ENCODE data around the gene KRTAP5-11.
"Not testable (repeated sequence)": the region's sequence is repeated elsewhere in the genome, so short reads cannot be mapped to it uniquely, and the experiment has no call there.

Gene KRTAP5-11

GRCh38 chr11:71582309-71582895 is at the start of gene KRTAP5-11:
Gene KRTAP5-11, minus strand, starts transcription at chr11:71582875. Its CDS starts 38 bp downstream, at chr11:71582837.
- no peak for DNase-seq

GRCh38 chr11:71631551-71631950 is 48.9 kb upstream of the KRTAP5-11 start:
- DNase-seq: not testable (repeated sequence)

- DNase-seq: not testable (repeated sequence)
These were observed 47.4 kb upstream of the KRTAP5-11 start for GRCh38 chr11:71630071-71630470.

- DNase-seq: not testable (repeated sequence)
These were observed 46.3 kb upstream of the KRTAP5-11 start for GRCh38 chr11:71628943-71629342.

- DNase-seq: not testable (repeated sequence)
These were observed 40.6 kb upstream of the KRTAP5-11 start for GRCh38 chr11:71623226-71623625.

- DNase-seq: not testable (repeated sequence)
These were observed 39.9 kb upstream of the KRTAP5-11 start for GRCh38 chr11:71622561-71622960.

GRCh38 chr11:71615003-71615402 is 32.3 kb upstream of the KRTAP5-11 start:
- not testable (repeated sequence) for DNase-seq

- DNase-seq: not testable (repeated sequence)
These were observed 31.8 kb upstream of the KRTAP5-11 start for GRCh38 chr11:71614366-71614917.

GRCh38 chr11:71613931-71614330 is 31.3 kb upstream of the KRTAP5-11 start:
- DNase-seq: not testable (repeated sequence)

GRCh38 chr11:71611218-71611910 is 28.7 kb upstream of the KRTAP5-11 start:
- DNase-seq: not testable (repeated sequence)

- not testable (repeated sequence) for DNase-seq
These were observed 25.6 kb upstream of the KRTAP5-11 start for GRCh38 chr11:71608272-71608671.

- DNase-seq: not testable (repeated sequence)
These were observed 25.0 kb upstream of the KRTAP5-11 start for GRCh38 chr11:71607520-71608216.

GRCh38 chr11:71606853-71607519 is 24.3 kb upstream of the KRTAP5-11 start:
- not testable (repeated sequence) for DNase-seq

- not testable (repeated sequence) for DNase-seq
These were observed 22.3 kb upstream of the KRTAP5-11 start for GRCh38 chr11:71604798-71605488.

GRCh38 chr11:71603221-71603620 is 20.5 kb upstream of the KRTAP5-11 start:
- DNase-seq: not testable (repeated sequence)

- DNase-seq: not testable (repeated sequence)
These were observed 6.9 kb upstream of the KRTAP5-11 start for GRCh38 chr11:71589546-71589920.

- DNase-seq: not testable (repeated sequence)
These were observed 6.3 kb upstream of the KRTAP5-11 start for GRCh38 chr11:71588822-71589545.

- not testable (repeated sequence) for DNase-seq
These were observed 5.6 kb upstream of the KRTAP5-11 start for GRCh38 chr11:71588314-71588713.

- not testable (repeated sequence) for DNase-seq
These were observed 3.0 kb upstream of the KRTAP5-11 start for GRCh38 chr11:71585673-71586072.

GRCh38 chr11:71582969-71583368 is 294 bp upstream of the KRTAP5-11 start:
- not testable (repeated sequence) for DNase-seq

- DNase-seq: no peak
These were observed 849 bp downstream of the KRTAP5-11 start for GRCh38 chr11:71581826-71582225.

All from NCI-H524 treated with DMSO at 0.1 percent for 48 hours (cell line).